ENCODE data around the gene PPP1R15A. TPM values are rescaled to one million over a fixed set of nuclear protein-coding genes. Genes with fewer than 3 reads are reported as not detected.

The PPP1R15A gene
- polyA plus RNA-seq, 1 donor from 2014 or later, result 558 TPM

Other genes with a start within 250 kb of the PPP1R15A start
- gene DBP, start 235.0 kb upstream of the PPP1R15A start, polyA plus RNA-seq, result 86.1 TPM
- gene CA11, start 226.2 kb upstream of the PPP1R15A start, polyA plus RNA-seq, result 11.6 TPM
- 0.66 TPM for gene NTN5, start 199.4 kb upstream of the PPP1R15A start, polyA plus RNA-seq
- not detected for gene FUT2, start 176.4 kb upstream of the PPP1R15A start, polyA plus RNA-seq
- gene MAMSTR, start 152.7 kb upstream of the PPP1R15A start, polyA plus RNA-seq, result 0.45 TPM
- 0.26 TPM for gene RASIP1, start 131.8 kb upstream of the PPP1R15A start, polyA plus RNA-seq
- not detected for gene IZUMO1, start 125.5 kb upstream of the PPP1R15A start, polyA plus RNA-seq
- gene FUT1, start 119.8 kb upstream of the PPP1R15A start, polyA plus RNA-seq, result not detected
- gene FGF21, start 116.9 kb upstream of the PPP1R15A start, polyA plus RNA-seq, result not detected
- gene BCAT2, start 61.4 kb upstream of the PPP1R15A start, polyA plus RNA-seq, result 31.8 TPM
- gene HSD17B14, start 35.9 kb upstream of the PPP1R15A start, polyA plus RNA-seq, result 1.2 TPM
- gene PLEKHA4, start 3.8 kb upstream of the PPP1R15A start, polyA plus RNA-seq, result 3.2 TPM
- gene TULP2, start 26.3 kb downstream of the PPP1R15A start, polyA plus RNA-seq, result not detected
- gene NUCB1, start 27.9 kb downstream of the PPP1R15A start, polyA plus RNA-seq, result 103 TPM
- 0.39 TPM for gene DHDH, start 61.3 kb downstream of the PPP1R15A start, polyA plus RNA-seq
- gene BAX, start 82.5 kb downstream of the PPP1R15A start, polyA plus RNA-seq, result 101 TPM
- 7,236 TPM for gene FTL, start 92.9 kb downstream of the PPP1R15A start, polyA plus RNA-seq
- 26.4 TPM for gene GYS1, start 120.9 kb downstream of the PPP1R15A start, polyA plus RNA-seq
- gene RUVBL2, start 121.5 kb downstream of the PPP1R15A start, polyA plus RNA-seq, result 65.7 TPM
- gene LHB, start 144.7 kb downstream of the PPP1R15A start, polyA plus RNA-seq, result 0.78 TPM
- not detected for gene CGB3, start 151.9 kb downstream of the PPP1R15A start, polyA plus RNA-seq
- not detected for gene CGB2, start 159.5 kb downstream of the PPP1R15A start, polyA plus RNA-seq
- gene CGB1, start 164.5 kb downstream of the PPP1R15A start, polyA plus RNA-seq, result not detected
- not detected for gene CGB5, start 171.4 kb downstream of the PPP1R15A start, polyA plus RNA-seq
- not detected for gene CGB8, start 176.7 kb downstream of the PPP1R15A start, polyA plus RNA-seq
- gene CGB7, start 185.3 kb downstream of the PPP1R15A start, polyA plus RNA-seq, result not detected
- not detected for gene NTF4, start 192.4 kb downstream of the PPP1R15A start, polyA plus RNA-seq
- gene KCNA7, start 200.3 kb downstream of the PPP1R15A start, polyA plus RNA-seq, result not detected
- 67.0 TPM for gene SNRNP70, start 213.0 kb downstream of the PPP1R15A start, polyA plus RNA-seq
- 8.3 TPM for gene LIN7B, start 241.9 kb downstream of the PPP1R15A start, polyA plus RNA-seq
- gene C19orf73, start 246.7 kb downstream of the PPP1R15A start, polyA plus RNA-seq, result 2.6 TPM
- gene PPFIA3, start 247.1 kb downstream of the PPP1R15A start, polyA plus RNA-seq, result not detected

All from IgD-negative memory B cell (primary cell).